ENCODE measurements around the gene NEDD4. TPM values are rescaled to one million over a fixed set of nuclear protein-coding genes. Genes with fewer than 3 reads are reported as not detected.
A peak's percentile ranks its signal among the peaks of the same experiment; 100 is the strongest.

Gene NEDD4
- total RNA-seq, 1 donor from 2014 or later, result 13.0 TPM

DNA sequence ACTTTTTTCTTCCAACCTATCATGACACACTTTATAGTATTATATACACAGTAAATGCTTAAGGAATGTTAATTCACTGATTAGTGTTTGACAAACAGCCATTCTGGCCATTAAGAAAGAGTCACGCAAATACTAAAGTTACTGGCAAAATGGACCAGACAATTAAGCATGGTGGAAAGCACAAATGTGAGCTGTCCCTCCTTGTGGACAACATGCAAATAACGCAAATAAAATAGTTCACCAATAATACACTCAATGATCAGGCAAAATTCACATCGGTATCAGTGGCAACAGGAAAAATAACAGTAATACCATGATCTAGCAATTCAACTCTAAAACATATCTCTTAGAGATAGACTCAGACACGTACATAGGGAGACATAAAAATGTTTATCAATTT, 71.7 kb downstream of the NEDD4 start:
- Histone ChIP-seq H3K4me3 (ENCODE audit: low read length in 3 of 3) (no peak overlapping the region), H3K9ac (ENCODE audit: low read depth in 1 of 3, low read length in 3 of 3) (no peak overlapping the region), H3K27ac (ENCODE audit: low read depth, low read length) (no peak overlapping the region), H3K27me3 (ENCODE audit: control insufficient read depth in 3 of 3, insufficient read depth in 3 of 3, low read length in 3 of 3) (no peaks in the 10 kb centered on the region), H3K4me1 (ENCODE audit: control insufficient read depth in 3 of 3, insufficient read depth in 3 of 3, low read length in 3 of 3) (no peaks in the 10 kb centered on the region), H3K9me3 (ENCODE audit: control insufficient read depth in 3 of 3, low read length in 3 of 3) (no peaks in the 10 kb centered on the region), H3K36me3 (ENCODE audit: control insufficient read depth in 3 of 3, insufficient read depth in 3 of 3, low read length in 3 of 3) (no peaks in the 10 kb centered on the region)

DNA sequence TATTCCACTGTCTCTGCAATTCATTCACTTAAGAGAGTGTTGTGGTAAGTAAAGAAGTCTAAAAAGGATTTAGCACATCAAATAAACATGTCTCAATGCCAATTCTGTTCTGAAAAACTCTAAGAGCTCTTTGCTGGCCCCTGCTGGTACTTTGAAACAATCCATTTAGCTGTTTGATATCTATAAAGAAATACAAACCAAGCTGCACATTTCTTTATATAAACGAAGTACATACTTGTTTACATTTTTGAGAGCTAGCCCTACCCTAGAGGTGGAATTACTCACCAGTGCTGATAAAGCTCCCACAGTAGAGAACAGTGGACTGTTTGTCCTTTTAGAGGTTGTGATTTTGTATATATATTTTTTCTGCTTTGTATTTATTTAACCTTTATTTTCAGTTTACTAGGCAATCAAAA, 75.5 kb downstream of the NEDD4 start:
- H3K9ac ChIP-seq (ENCODE audit: low read depth in 1 of 3, low read length in 3 of 3), result peak overlapping the region in 1 of 3 donors; percentile 35
- H3K27ac ChIP-seq (ENCODE audit: low read depth, low read length), result no peak overlapping the region
- no peaks in the 10 kb centered on the region for H3K27me3 ChIP-seq (ENCODE audit: control insufficient read depth in 3 of 3, insufficient read depth in 3 of 3, low read length in 3 of 3)
- no peaks in the 10 kb centered on the region for H3K36me3 ChIP-seq (ENCODE audit: control insufficient read depth in 3 of 3, insufficient read depth in 3 of 3, low read length in 3 of 3)
- H3K4me3 ChIP-seq (ENCODE audit: low read length in 3 of 3), result no peak overlapping the region
- no peaks in the 10 kb centered on the region for H3K9me3 ChIP-seq (ENCODE audit: control insufficient read depth in 3 of 3, low read length in 3 of 3)
- no peaks in the 10 kb centered on the region for H3K4me1 ChIP-seq (ENCODE audit: control insufficient read depth in 3 of 3, insufficient read depth in 3 of 3, low read length in 3 of 3)

DNA sequence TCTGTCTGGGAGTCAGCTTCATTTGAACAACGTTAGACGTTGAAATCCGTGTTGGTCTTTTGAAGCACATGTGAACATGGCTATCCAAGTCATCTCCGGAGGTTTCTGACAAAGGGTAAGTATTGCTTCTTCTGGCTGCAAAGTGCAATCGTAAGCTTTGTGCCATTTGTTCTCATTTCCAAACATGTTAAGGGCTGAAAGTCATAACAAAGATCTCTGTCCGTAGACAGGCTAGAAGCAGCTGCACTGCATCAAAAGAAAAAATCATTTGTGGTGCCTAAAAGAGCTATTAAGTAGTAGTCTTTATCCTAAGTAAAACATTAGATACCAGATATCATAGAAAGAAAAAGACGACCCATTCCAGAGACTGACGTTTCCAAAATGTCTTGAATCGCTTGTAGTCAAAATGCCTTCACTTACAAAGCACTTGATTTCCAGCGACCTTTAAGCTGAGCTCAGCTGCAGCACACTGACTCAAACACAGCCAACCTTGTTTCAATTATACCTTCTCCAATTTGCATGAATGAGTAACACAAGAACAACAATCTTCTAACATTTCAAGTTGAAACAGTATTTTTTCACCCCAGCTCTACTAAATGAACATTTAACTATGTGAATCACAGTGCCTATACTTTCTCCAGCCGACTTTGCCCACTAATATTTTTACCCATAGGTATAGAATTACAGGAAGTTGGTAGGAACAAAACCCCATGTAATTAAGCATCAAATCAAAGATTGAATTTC, 76.6 kb downstream of the NEDD4 start:
- peak overlapping the region; percentile 79 to 92 (median 85) for H3K9ac ChIP-seq (ENCODE audit: low read depth in 1 of 3, low read length in 3 of 3)
- peak overlapping the region; percentile 72 to 87 (median 82) for H3K4me3 ChIP-seq (ENCODE audit: low read length in 3 of 3)
- no peaks in the 10 kb centered on the region for H3K9me3 ChIP-seq (ENCODE audit: control insufficient read depth in 3 of 3, low read length in 3 of 3)
- H3K27ac ChIP-seq (ENCODE audit: low read depth, low read length), result peak overlapping the region; percentile 85
- no peaks in the 10 kb centered on the region for H3K27me3 ChIP-seq (ENCODE audit: control insufficient read depth in 3 of 3, insufficient read depth in 3 of 3, low read length in 3 of 3)
- H3K4me1 ChIP-seq (ENCODE audit: control insufficient read depth in 3 of 3, insufficient read depth in 3 of 3, low read length in 3 of 3), result no peaks in the 10 kb centered on the region
- no peaks in the 10 kb centered on the region for H3K36me3 ChIP-seq (ENCODE audit: control insufficient read depth in 3 of 3, insufficient read depth in 3 of 3, low read length in 3 of 3)

DNA sequence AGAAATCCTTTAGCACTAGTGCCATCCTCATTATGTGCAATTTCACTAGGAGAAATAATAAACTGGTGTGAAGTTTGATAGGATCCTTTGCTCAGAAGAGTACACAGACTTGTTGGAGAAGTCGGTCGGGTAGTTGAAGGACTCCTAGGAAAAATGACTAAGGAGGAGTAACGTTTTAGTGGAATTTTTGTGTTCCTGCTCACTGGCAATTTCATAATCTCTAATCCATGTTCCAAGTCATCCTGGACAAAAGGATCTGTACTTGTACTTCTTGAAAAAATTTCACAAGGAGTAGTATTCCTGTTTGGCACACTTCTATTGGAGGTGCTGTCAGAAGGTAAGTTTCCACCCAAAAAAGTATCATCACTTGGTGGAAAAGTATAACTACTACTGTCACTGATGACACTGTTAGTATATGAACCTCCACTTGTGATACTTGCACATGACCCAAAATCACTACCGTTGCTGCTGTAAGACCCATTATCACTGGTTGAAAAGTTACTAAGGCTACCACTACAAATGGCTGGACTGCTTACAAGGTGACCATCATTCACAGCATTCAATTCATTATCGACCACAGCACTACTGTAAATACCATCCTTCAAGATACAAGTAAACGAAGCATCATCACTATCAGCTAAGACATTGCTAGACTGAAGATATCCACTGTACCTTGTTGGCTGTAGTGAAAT, 77.4 kb downstream of the NEDD4 start:
- Histone ChIP-seq H3K4me3 (ENCODE audit: low read length in 3 of 3) (peak overlapping the region; percentile 72 to 87 (median 82)), H3K27me3 (ENCODE audit: control insufficient read depth in 3 of 3, insufficient read depth in 3 of 3, low read length in 3 of 3) (no peaks in the 10 kb centered on the region), H3K27ac (ENCODE audit: low read depth, low read length) (peak overlapping the region; percentile 85), H3K36me3 (ENCODE audit: control insufficient read depth in 3 of 3, insufficient read depth in 3 of 3, low read length in 3 of 3) (no peaks in the 10 kb centered on the region), H3K9me3 (ENCODE audit: control insufficient read depth in 3 of 3, low read length in 3 of 3) (no peaks in the 10 kb centered on the region), H3K4me1 (ENCODE audit: control insufficient read depth in 3 of 3, insufficient read depth in 3 of 3, low read length in 3 of 3) (peaks cover 0 to 1% (median 0%) of the 10 kb centered on the region in 3 donors), H3K9ac (ENCODE audit: low read depth in 1 of 3, low read length in 3 of 3) (peak overlapping the region; percentile 79 to 92 (median 85))

GRCh38 chr15:55915221-55915620, 78.2 kb downstream of the NEDD4 start:
- no peaks in the 10 kb centered on the region for H3K9me3 ChIP-seq (ENCODE audit: control insufficient read depth in 3 of 3, low read length in 3 of 3)
- H3K4me1 ChIP-seq (ENCODE audit: control insufficient read depth in 3 of 3, insufficient read depth in 3 of 3, low read length in 3 of 3), result peaks cover 2 to 9% (median 5%) of the 10 kb centered on the region in 3 donors
- H3K27ac ChIP-seq (ENCODE audit: low read depth, low read length), result peak overlapping the region; percentile 85
- no peaks in the 10 kb centered on the region for H3K27me3 ChIP-seq (ENCODE audit: control insufficient read depth in 3 of 3, insufficient read depth in 3 of 3, low read length in 3 of 3)
- H3K4me3 ChIP-seq (ENCODE audit: low read length in 3 of 3), result peak overlapping the region; percentile 72 to 87 (median 82)
- peak overlapping the region; percentile 79 to 92 (median 85) for H3K9ac ChIP-seq (ENCODE audit: low read depth in 1 of 3, low read length in 3 of 3)
- no peaks in the 10 kb centered on the region for H3K36me3 ChIP-seq (ENCODE audit: control insufficient read depth in 3 of 3, insufficient read depth in 3 of 3, low read length in 3 of 3)

DNA sequence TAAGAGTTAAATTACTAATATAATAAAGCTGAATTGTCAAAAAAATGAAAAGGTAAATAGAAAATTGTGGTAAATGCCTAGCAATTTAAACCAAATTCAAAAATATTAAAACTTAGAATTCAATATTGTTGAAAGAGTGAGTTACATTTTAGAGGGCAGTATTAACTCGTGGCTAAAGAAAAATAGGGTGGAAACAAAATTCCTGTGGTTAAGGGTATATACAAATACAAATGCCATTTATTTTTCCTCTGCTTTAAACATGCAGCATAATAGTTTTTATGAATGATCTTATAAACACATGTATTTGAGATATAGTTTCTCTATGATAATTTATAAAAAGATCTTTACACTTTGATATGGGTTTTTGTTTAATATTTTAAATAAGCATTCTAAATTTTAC, 79.0 kb downstream of the NEDD4 start:
- Histone ChIP-seq H3K9me3 (ENCODE audit: control insufficient read depth in 3 of 3, low read length in 3 of 3) (no peaks in the 10 kb centered on the region), H3K4me3 (ENCODE audit: low read length in 3 of 3) (peak overlapping the region; percentile 52 to 87 (median 72)), H3K36me3 (ENCODE audit: control insufficient read depth in 3 of 3, insufficient read depth in 3 of 3, low read length in 3 of 3) (no peaks in the 10 kb centered on the region), H3K4me1 (ENCODE audit: control insufficient read depth in 3 of 3, insufficient read depth in 3 of 3, low read length in 3 of 3) (peaks cover 8 to 16% (median 8%) of the 10 kb centered on the region in 3 donors), H3K27me3 (ENCODE audit: control insufficient read depth in 3 of 3, insufficient read depth in 3 of 3, low read length in 3 of 3) (no peaks in the 10 kb centered on the region), H3K27ac (ENCODE audit: low read depth, low read length) (peak overlapping the region; percentile 85), H3K9ac (ENCODE audit: low read depth in 1 of 3, low read length in 3 of 3) (peak overlapping the region; percentile 79 to 92 (median 85))

GRCh38 chr15:55912982-55913381, 80.4 kb downstream of the NEDD4 start:
- Histone ChIP-seq H3K27ac (ENCODE audit: low read depth, low read length) (peak overlapping the region; percentile 85), H3K4me3 (ENCODE audit: low read length in 3 of 3) (peak overlapping the region; percentile 52 to 87 (median 72)), H3K9ac (ENCODE audit: low read depth in 1 of 3, low read length in 3 of 3) (peak overlapping the region; percentile 79 to 92 (median 85))

DNA sequence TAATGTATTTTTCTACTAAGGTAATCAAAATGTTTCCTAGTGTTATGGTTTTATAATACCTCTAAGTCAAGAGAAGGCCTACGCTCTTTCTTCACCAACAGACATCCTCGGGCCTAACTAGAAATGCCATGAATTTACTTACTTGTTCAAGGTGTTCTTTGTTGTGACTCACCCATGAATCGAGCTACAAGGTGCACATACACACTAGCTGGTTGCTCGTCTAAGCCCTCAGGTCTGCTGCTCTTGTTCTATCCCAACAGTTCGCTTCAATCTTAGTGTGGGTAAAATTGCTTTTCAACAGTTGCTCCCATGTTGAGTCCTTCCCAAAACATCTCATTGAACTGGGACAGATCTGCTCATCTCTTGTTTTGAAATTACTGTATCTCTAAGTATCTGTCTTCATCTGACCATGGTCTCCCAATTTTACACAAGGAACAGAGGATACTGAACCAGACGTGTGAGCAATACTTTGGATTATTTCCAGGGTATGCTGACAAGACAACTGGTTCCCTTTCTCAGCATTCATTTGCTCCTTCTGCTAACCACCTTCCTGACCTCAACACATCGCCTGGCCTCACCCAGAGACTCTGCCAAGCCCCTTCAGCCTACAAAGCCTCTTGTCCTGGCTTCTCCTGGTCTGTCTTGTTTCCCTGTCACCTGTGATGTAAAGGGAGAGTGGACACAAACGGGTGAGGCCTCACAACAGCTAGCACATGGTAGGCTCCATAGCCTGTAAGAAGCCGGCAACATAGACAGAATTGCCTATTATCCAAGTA, 84.2 kb downstream of the NEDD4 start:
- Histone ChIP-seq H3K4me1 (ENCODE audit: control insufficient read depth in 3 of 3, insufficient read depth in 3 of 3, low read length in 3 of 3) (peaks cover 9 to 22% (median 10%) of the 10 kb centered on the region in 3 donors), H3K36me3 (ENCODE audit: control insufficient read depth in 3 of 3, insufficient read depth in 3 of 3, low read length in 3 of 3) (no peaks in the 10 kb centered on the region), H3K27me3 (ENCODE audit: control insufficient read depth in 3 of 3, insufficient read depth in 3 of 3, low read length in 3 of 3) (no peaks in the 10 kb centered on the region), H3K27ac (ENCODE audit: low read depth, low read length) (peak overlapping the region; percentile 65), H3K9me3 (ENCODE audit: control insufficient read depth in 3 of 3, low read length in 3 of 3) (no peaks in the 10 kb centered on the region), H3K9ac (ENCODE audit: low read depth in 1 of 3, low read length in 3 of 3) (no peak overlapping the region), H3K4me3 (ENCODE audit: low read length in 3 of 3) (peak overlapping the region in 1 of 3 donors; percentile 29)

More at GRCh38 chr15:55912982-55913381, 80.4 kb downstream of the NEDD4 start:
- H3K9me3 ChIP-seq (ENCODE audit: control insufficient read depth in 3 of 3, low read length in 3 of 3), result no peaks in the 10 kb centered on the region
- no peaks in the 10 kb centered on the region for H3K27me3 ChIP-seq (ENCODE audit: control insufficient read depth in 3 of 3, insufficient read depth in 3 of 3, low read length in 3 of 3)
- H3K4me1 ChIP-seq (ENCODE audit: control insufficient read depth in 3 of 3, insufficient read depth in 3 of 3, low read length in 3 of 3), result peaks cover 9 to 22% (median 10%) of the 10 kb centered on the region in 3 donors
- H3K36me3 ChIP-seq (ENCODE audit: control insufficient read depth in 3 of 3, insufficient read depth in 3 of 3, low read length in 3 of 3), result no peaks in the 10 kb centered on the region

DNA sequence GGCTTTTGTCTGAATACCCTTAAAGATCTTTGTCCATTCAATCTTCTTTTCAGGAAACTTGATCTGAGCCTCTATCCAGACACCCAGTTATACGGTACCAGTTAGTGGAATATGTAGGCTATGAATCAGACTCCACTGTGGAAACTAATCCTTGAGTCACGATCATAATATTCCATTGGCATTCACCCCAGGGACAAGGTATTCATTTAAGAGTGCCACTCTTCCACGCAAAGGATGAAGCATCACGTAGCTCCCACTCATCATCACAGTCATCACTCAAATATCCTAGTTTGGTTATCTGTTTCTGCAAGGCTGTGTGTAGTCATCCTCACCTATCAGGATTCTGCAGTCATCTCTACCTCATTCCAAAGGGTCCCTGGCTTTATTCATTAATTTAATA, 85.6 kb downstream of the NEDD4 start:
- Histone ChIP-seq H3K4me1 (ENCODE audit: control insufficient read depth in 3 of 3, insufficient read depth in 3 of 3, low read length in 3 of 3) (peaks cover 9 to 22% (median 10%) of the 10 kb centered on the region in 3 donors), H3K27me3 (ENCODE audit: control insufficient read depth in 3 of 3, insufficient read depth in 3 of 3, low read length in 3 of 3) (no peaks in the 10 kb centered on the region), H3K9ac (ENCODE audit: low read depth in 1 of 3, low read length in 3 of 3) (peak overlapping the region in 1 of 3 donors; percentile 15), H3K9me3 (ENCODE audit: control insufficient read depth in 3 of 3, low read length in 3 of 3) (no peaks in the 10 kb centered on the region), H3K27ac (ENCODE audit: low read depth, low read length) (peak overlapping the region; percentile 65), H3K36me3 (ENCODE audit: control insufficient read depth in 3 of 3, insufficient read depth in 3 of 3, low read length in 3 of 3) (no peaks in the 10 kb centered on the region), H3K4me3 (ENCODE audit: low read length in 3 of 3) (no peak overlapping the region)
